Left lung (tissue), 10 donors: ENCODE measurements around the gene FUT3. TPM values are rescaled to one million over a fixed set of nuclear protein-coding genes. Genes with fewer than 3 reads are reported as not detected.

Experiments
- ATAC-seq: fragments of 200-7000 bp; cut with Tn5 transposase; one replicate; pipeline ENCODE4 v1.9.1; 2020; ENCODE audit warnings: moderate library complexity
- DNase-seq, 4 donors: peaks; one replicate each; pipeline ENCODE4 v3.0.0-alpha.2; 2013 to 2020
- H3K27ac ChIP-seq, 2 donors: fragments of 200-600 bp; sonication (generic) in 1 of 2; one replicate each; pipeline versions ENCODE4 v1.5.0 to v1.8.0; 2020 to 2021
- H3K27me3 ChIP-seq, 2 donors: fragments of 200-600 bp; sonication (generic) in 1 of 2; one replicate each; pipeline versions ENCODE4 v1.5.0 to v1.8.0; 2020 to 2021
- H3K36me3 ChIP-seq, 2 donors: fragments of 200-600 bp; sonication (generic) in 1 of 2; one replicate each; pipeline versions ENCODE4 v1.5.0 to v1.8.0; 2020 to 2021
- H3K4me1 ChIP-seq, 2 donors: fragments of 200-600 bp; one replicate each; pipeline ENCODE4 v1.8.0; 2021
- H3K4me3 ChIP-seq, 2 donors: fragments of 200-600 bp; sonication (generic) in 1 of 2; one replicate each; pipeline versions ENCODE4 v1.5.0 to v1.8.0; 2020 to 2021; ENCODE audit warnings: mild to moderate bottlenecking in 1 of 2
- H3K9me3 ChIP-seq, 2 donors: fragments of 200-600 bp; sonication (generic) in 1 of 2; one replicate each; pipeline versions ENCODE4 v1.5.0 to v1.8.0; 2020 to 2021
- intact Hi-C, 2 donors: fragments of 100-400 bp; cut with DNase I; formaldehyde crosslinking; loops; one replicate each; pipeline versions ENCODE4 v1.11.2 to v1.14.2; 2022
- polyA plus RNA-seq, 6 donors: library from polyadenylated mRNA; unstranded; fragments of 120-200 nt; gene quantifications; one replicate each; pipeline ENCODE4 v1.2.1, GENCODE V29; 2013; ENCODE audit not compliant: insufficient read length in 6 of 6
- total RNA-seq, 2 donors: library from RNA; stranded (reverse); fragmentation: NEBNext Ultra II Directional; extraction: Animal tissue kit (Norgen Biotek cat#: 25700); gene quantifications; one replicate each; pipeline ENCODE4 v1.2.1, GENCODE V29; 2021
- TF ChIP-seq, protein P1 (sequence below), 2 donors: fragments of 200-600 bp; sonication (generic) in 1 of 2; IDR thresholded peaks; one replicate each; pipeline versions ENCODE4 v1.5.0 to v1.8.0; 2021; ENCODE audit warnings: antibody characterized with exemption in 2 of 2
- donor health status: DM: no; HTN: yes; CAD: no.
- donor health status: DM: no; HTN: no; CAD: no.

Gene FUT3
- total and polyA plus RNA-seq, 8 donors: 0.28 to 31.4 (median 0.51) TPM; not detected in 2

DNA sequence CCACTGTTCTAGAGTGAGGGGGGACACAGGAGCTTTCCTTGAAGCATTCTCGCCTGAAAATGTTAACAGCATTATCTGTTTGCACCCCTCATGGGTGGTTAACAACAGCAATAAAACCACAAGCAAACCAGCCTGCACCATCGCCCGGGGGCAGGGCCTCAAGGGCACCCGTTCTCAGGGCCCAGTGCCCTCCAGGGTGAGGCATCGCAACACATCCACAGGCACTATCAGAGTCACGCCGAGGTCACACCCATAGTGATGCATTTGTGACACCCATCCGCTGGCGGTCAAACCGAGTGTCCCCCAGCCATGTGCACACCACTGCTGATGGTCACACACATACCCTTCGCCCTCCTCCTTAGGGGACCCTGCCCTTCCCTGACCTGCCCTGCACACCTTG lies 14.5 kb upstream of the FUT3 start:
- Histone ChIP-seq H3K36me3 (no peaks in the 10 kb centered on the region), H3K27me3 (no peaks in the 10 kb centered on the region), H3K9me3 (no peaks in the 10 kb centered on the region), H3K4me3 (no peak overlapping the region), H3K4me1 (no peaks in the 10 kb centered on the region), H3K27ac (no peak overlapping the region)
- intact Hi-C loops: no loop called here
- DNase-seq: no peak
- TF ChIP-seq, protein P1, sequence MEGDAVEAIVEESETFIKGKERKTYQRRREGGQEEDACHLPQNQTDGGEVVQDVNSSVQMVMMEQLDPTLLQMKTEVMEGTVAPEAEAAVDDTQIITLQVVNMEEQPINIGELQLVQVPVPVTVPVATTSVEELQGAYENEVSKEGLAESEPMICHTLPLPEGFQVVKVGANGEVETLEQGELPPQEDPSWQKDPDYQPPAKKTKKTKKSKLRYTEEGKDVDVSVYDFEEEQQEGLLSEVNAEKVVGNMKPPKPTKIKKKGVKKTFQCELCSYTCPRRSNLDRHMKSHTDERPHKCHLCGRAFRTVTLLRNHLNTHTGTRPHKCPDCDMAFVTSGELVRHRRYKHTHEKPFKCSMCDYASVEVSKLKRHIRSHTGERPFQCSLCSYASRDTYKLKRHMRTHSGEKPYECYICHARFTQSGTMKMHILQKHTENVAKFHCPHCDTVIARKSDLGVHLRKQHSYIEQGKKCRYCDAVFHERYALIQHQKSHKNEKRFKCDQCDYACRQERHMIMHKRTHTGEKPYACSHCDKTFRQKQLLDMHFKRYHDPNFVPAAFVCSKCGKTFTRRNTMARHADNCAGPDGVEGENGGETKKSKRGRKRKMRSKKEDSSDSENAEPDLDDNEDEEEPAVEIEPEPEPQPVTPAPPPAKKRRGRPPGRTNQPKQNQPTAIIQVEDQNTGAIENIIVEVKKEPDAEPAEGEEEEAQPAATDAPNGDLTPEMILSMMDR (IDR thresholded peaks at IDR 0.05): no peak
- no peak for ATAC-seq

DNA sequence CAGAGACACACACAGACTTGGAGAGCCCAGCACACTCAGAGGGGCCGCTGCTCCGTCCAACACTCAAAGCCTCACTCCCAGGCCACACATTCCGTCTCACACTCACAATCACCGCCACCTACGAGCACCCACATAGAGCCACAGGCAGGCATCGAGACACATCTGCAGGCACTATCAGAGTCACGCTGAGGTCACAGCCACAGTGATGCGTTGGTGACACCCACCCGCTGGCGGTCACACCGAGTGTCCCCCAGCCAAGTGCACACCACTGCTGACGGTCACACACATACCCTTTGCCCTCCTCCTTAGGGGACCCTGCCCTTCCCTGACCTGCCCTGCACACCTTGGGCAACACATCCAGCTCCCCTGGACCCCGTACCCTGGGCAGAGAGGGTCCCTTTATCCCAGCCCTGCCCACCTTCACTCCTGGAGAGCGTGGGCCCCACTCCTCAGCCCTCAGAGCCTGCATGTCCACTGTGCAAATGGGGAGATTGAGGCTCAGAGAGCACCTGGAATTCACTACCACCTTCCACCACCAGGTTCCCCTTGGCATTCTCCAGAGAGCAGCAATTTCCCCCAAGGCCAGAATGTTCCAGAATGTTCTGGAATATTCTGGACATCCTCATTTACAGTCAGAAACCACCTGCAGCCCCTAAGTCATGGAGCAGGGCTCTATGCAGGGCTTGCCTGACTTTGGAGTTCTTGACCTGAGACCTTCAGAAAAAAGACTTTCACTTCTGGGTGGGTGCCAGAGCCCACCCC lies 13.7 kb upstream of the FUT3 start:
- Histone ChIP-seq H3K27me3 (no peaks in the 10 kb centered on the region), H3K27ac (no peak overlapping the region), H3K36me3 (no peaks in the 10 kb centered on the region), H3K9me3 (no peaks in the 10 kb centered on the region), H3K4me1 (no peaks in the 10 kb centered on the region), H3K4me3 (no peak overlapping the region)
- intact Hi-C loops: no loop called here
- no peak for DNase-seq
- ATAC-seq: no peak
- TF ChIP-seq, protein P1 (IDR thresholded peaks at IDR 0.05): no peak

DNA sequence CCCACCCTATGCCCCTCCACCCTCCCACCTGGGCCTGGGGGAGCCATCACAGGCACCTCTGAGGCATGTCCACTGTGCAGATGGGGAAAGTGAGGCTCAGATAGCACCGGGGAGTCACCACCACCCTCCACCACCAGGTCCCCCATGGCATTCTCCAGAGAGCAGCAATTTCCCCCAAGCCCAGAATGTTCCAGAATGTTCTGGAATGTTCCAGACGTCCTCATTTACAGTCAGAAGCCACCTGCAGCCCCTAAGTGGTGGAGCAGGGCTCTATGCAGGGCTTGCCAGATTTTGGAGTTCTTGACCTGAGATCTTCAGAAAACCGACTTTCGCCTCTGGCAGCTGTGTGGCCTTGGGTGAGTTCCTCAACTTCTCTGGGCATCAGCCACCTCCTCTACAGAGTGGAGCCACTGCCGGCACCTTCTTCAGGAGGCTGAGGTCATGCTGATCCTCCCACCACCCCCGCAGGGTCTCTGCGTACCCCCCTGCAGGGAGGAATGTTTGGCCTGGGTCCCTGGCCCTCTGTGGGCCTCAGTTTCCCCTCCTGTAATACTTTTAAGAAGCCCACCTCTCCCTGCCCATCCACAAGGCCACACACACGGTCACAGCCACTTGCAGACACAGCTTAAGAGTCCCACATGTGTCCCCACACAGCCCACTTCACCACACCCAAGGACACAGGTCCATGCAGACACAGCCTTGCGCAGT lies 12.9 kb upstream of the FUT3 start:
- H3K4me3 ChIP-seq: no peak overlapping the region
- no peaks in the 10 kb centered on the region for H3K4me1 ChIP-seq
- H3K36me3 ChIP-seq: no peaks in the 10 kb centered on the region
- H3K27ac ChIP-seq: no peak overlapping the region
- DNase-seq (no peak), ATAC-seq (no peak)
- TF ChIP-seq, protein P1 (IDR thresholded peaks at IDR 0.05): no peak
- no peaks in the 10 kb centered on the region for H3K27me3 ChIP-seq
- H3K9me3 ChIP-seq: no peaks in the 10 kb centered on the region
- intact Hi-C loops: no loop called here

DNA sequence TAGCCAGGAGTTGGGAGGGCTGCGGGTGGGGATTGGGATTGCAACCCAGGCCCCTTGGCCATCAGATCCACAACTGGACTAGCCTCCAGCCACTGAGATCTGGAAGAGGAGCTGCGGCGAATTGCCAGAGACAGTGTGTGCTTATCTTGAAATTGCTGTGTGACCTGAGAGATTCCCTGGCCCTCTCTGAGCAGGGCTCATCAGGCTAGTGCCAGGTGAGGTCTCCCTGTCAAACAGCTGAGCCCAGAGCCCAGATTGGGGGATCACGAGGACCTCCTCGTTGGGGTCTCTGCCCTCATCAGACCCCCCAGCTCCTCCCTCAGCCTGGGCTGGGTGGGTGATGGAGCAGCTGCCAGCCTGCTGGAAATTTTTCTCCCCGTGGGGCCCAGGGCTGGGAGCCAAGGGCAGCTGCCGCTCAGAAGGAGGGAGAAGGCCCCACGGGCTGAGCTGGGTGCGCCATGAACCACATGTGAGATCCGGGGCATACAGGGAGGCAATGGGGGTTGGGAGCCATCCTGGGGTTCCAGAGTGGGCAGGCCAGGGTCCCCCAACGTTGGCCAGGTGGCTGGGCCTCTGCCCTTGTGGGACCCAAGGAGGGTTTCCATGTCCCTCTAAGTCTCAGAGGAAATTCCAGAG lies 11.9 kb upstream of the FUT3 start:
- Histone ChIP-seq H3K4me3 (no peak overlapping the region), H3K27ac (no peak overlapping the region), H3K36me3 (no peaks in the 10 kb centered on the region), H3K9me3 (no peaks in the 10 kb centered on the region), H3K27me3 (no peaks in the 10 kb centered on the region), H3K4me1 (no peaks in the 10 kb centered on the region)
- intact Hi-C loops: no loop called here
- DNase-seq (no peak), ATAC-seq (no peak)
- TF ChIP-seq, protein P1 (IDR thresholded peaks at IDR 0.05): no peak
